CMK (cell line): ENCODE measurements around the gene MYT1.

Experiments used
- DNase-seq: peaks from one replicate; pipeline ENCODE4 v3.0.0-alpha.2; 2010; ENCODE audit warnings: low read depth

The MYT1 gene

DNA sequence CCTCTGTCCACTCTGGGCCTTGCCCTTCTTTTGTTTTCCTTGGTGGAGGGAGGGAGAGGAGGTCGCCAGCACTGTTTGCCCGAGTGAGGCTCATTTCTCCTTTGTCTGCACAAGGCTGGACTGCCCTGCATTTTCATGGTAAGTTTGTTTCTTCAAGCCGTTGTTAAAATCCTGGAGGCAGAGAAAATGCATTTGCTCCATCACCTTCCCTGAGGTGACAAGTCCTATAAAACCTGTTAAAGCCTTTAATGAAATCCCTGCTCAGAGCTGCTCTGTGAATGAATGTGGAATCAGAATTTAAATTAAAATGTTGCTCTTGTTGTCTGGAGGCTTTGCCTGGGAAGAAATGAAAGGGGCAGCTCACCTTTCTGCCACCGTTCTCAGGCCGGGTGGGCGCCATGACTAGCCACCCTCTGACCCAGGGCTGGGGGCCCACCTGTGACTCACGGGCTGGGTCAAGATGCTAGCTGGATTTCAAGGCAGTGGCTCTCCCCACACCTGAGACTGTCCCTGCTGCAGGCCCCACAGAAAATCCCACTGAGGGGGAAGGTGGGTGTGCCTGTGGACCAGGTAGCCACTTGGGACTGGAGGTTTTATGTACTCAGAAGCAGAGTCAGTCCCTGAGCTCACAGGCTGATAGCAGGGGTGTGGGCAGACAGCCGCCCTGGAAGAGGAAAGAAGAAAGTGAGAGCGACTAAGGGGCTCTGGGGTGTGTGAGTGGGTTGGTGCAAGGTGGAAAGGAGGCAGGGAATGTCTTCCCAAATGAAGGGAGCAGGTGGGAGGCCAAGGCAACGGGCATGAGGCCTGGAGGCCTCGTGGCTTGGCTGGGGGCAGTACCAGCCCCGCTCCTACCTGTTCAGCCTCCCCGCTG lies 24.0 kb upstream of the MYT1 start:
- DNase-seq: no peak

DNA sequence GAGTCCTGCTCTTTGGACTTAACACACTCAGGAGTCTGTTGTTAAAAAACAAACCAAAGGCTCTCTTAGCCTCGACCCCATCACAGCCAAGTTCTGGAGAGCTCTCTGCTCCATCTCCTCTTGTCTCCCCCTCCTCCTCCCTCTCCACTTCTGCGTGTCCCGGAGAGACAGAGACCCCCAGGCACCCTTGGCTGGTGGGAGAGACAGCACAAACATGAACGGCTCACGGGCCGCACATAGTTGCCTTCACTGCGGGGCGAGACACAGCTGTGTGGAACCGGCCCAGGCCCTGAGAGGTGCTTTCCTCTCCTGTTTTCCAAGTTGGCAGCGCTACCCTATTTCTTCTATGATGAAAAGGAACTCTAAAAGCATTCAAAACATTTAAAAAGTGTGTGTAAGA lies 23.3 kb upstream of the MYT1 start:
- no peak for DNase-seq

DNA sequence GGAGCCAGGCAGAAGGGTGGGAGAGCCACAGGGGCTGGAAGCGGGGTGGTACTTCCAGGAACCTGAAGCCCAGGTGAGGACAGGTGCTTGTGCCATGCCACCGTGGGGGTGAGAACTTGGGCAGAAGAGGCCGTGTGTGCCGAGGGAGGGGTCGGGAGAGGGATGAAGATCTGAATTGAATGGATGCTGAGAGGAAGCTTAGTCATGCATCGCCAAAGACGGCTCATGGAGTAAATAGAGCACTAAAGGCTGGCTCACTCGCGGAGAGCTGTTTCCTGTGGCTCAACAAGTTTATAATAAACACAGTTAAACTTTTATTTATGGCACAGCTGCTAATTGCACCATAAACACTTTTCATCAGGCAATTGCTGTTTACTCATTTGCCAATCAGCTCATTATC lies 21.7 kb upstream of the MYT1 start:
- no peak for DNase-seq

DNA sequence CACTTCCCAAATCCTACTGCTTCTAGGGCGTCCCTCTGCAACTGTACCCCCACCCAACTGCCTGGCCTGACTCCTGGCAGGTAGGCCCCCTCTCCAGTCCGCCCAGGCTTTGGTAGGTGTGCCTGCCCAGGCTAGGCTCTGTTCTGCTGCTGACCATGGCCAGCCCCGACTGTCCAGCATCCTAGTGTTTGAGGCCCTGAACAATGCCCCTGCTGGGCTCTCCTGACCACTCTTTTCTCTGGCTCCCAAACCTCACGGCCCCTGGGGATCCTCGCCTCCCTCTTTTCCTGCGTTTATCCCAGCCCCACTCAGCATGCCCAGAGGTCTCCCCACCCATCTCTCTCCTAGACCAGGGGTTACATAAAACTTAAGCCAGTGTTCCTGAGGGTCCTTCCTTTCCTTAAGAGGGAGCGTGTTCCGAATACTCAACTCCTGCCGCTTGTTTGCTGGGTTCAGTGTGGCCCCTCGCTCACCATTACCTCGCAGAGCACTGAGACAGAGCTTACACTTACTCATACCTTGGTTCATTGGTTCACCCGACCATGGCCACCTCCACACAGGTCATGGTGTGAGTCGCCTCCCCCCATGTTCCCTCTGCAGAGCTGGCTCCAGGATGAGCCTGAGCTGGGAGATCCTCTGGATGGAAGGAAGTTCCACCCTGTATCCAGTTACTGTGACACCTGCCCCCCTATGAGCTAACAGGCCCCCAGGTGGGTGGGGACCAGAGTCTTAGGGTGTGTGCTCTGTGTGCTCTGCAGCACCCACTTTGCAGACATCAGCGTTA lies 21.0 kb upstream of the MYT1 start:
- no peak for DNase-seq

DNA sequence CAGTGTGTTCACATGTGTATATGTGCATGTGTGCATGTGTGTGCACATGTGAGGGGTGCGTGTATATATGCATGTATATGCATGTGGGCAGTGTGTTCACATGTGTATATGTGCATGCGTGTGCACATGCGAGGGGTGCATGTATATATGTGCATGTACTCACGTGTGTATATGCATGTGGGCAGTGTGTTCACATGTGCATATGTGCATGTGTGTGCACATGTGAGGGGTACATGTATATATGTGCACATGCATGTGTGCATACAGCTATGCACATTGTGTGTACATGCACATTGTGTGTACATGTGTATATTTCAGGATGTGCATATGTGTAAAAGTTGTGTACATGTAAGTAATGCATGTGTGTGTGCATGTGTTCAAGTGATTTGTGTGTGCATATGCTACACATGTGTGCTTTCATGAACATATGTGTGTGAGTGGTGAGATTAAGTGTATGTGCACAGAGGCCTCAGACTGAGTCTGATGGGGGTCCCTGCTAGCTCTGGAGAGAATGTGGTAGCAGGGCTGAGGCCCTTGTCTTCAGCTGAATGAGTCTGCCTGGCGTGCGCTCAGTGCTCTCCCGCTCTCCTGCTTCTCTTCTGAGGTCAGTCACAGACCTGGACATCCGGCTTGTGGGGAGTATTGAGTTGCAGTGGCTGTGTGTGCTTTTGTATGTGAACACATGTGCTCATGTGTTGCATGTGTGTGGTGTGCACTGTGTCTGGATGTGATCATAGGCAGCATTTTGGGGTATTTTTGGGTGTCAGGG lies 19.9 kb upstream of the MYT1 start:
- no peak for DNase-seq

DNA sequence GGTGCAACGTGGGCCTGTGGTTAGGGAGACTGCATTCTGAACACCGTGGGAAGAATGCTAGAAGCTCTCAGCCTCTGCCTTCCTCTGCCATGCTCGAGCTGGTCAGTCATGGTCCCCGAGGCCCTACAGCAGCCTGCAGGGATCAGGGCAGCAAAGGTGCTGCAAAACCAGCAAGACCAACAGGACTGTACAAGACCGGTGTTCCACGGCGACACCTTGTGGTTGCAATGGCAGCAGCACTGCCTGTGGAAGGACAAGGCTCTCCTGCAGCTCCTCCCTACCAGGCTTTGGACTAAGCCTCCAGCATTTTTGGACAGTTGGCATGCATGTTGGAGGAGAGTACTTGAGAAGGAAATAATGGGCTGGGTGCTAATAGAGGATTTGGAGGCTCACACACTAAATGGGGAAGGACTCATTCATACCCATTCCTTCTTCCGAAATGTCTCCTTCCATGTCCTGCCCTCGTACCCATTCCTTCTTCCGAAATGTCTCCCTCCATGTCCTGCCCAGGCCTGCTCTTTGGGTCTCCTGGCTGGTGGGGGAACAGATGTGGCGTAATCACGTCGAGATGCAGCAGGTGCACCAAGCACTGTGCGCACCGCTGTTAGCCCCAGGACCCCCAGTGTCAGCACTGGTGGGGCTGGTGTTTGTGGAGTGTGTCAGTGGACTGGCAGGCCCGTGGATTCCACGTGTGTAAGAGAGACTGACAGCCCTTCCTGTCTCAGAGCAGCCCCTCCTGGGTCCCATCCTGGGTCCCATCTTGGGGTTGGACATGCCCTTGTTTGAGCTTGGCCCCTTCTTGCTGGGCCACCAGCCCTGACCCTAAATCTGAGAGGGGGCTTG lies 18.6 kb upstream of the MYT1 start:
- peak; percentile 12 for DNase-seq

DNA sequence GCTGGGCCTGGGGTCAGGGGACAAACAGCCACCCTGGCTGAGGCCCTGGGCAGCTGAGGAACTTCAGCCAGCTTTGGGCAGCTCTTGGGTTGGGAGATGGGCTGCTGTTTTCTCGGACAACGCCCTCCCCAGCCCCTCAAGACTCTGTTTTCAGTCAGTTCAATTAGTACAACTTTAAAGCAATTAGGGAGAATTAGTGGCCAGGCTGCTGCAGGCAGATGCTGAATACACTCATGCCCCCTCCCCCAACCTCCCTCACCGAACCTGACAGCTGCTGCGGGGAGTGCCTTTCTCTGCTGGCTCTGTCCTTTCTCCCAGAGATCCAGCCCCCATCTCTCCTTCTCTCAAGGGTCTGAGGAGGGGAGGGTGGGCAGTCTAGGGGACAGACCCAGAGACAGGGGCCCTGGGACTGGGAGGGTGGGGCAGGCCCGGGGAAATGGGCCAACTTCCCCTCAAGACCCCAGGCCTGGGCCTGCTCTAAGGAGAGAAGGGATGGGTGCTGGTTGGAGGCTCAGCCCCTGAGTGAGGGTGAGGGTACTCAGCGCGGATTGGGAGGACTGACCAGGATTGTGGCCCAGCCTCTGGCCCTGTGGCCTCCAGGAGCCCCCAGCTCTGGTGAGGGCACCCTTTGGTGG lies 17.8 kb upstream of the MYT1 start:
- no peak for DNase-seq

DNA sequence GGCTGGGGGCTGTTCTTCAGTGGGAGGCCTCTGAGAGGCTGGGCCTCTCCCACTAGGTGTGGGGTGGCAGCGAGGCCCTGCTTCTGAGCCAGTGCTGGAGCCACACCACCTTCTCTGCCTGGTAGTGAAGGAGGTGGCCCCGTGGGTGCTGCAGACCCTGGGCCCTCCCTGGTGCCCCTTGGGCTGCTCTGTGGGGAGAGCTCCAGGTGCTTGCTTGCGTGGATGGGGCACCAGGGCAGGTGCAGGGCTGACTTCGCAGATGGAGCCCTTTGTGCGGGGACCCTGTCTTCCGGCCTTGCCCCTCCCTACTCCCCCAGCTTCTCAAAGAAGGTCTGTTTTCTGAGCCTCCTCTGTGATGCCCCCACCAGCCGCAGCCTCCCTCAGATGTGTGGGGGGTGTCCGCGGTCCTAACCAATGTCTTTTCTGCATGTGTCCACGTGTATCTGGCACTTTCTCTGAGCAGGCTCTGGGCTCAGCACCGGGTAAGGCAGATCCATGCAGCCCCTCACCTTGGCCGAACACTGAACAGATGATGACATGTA lies 17.2 kb upstream of the MYT1 start:
- no peak for DNase-seq

DNA sequence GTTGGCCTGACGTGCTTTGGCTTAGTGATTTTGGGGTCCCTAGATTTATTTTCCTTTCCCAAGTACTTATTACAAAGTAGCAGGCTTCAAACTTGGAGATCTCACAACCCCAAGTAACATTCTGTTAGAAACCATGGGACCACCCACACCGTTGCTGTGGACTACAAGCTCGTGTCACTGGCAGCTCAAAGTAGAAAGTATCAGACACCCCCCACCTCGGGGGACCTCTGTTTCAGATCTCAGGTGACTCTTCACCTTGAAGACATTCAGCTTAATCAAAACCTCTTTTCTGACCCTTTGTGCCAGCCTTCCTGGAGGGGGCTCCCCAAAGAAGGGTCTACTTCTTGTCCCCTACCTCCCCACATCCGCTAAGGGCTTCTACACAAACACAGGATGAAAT lies 15.7 kb upstream of the MYT1 start:
- DNase-seq: no peak

DNA sequence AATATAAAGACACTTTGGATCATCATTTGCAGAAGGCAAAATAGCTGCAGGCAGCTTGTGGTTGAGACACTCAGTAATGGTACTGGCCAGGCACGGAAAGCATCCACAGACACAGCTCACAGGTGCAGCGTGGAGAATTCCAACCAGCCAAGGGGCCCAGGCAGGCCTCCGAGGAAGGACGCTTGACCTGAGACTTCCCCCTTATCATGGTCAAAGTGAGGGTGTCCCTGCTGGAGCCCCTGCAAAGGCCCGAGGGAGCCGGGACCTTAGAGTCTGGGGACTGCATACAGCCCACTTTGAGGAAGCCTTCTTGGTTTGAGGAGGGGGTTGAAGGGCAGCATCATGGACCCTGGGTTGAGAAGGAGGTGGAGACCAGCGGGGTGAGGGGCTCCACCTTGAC lies 15.1 kb upstream of the MYT1 start:
- DNase-seq: no peak

DNA sequence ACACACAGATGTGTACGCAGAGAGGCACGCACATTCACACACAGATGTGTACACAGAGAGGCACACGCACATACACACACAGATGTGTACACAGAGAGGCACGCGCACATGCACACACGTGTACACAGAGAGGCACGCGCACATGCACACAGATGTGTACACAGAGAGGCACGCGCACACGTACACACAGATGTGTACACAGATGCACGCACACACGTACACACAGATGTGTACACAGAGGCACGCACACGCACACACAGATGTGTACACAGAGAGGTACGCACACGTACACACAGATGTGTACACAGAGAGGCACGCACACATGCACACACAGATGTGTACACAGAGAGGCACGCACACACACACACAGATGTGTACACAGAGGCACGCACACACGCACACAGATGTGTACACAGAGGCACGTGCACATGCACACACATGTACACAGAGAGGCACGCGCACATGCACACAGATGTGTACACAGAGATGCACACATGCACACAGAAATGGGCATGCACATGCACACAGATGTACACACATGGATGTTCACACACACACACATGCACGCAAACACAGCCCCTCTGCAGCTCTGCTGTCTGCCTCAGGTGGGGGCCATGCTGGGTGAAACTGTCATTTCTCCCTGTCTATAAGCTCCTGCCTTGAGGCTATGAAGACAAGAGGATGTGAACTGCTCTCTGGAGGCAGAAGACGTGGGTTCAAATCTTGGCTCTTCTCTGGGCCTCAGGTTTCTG lies 14.3 kb upstream of the MYT1 start:
- no peak for DNase-seq

DNA sequence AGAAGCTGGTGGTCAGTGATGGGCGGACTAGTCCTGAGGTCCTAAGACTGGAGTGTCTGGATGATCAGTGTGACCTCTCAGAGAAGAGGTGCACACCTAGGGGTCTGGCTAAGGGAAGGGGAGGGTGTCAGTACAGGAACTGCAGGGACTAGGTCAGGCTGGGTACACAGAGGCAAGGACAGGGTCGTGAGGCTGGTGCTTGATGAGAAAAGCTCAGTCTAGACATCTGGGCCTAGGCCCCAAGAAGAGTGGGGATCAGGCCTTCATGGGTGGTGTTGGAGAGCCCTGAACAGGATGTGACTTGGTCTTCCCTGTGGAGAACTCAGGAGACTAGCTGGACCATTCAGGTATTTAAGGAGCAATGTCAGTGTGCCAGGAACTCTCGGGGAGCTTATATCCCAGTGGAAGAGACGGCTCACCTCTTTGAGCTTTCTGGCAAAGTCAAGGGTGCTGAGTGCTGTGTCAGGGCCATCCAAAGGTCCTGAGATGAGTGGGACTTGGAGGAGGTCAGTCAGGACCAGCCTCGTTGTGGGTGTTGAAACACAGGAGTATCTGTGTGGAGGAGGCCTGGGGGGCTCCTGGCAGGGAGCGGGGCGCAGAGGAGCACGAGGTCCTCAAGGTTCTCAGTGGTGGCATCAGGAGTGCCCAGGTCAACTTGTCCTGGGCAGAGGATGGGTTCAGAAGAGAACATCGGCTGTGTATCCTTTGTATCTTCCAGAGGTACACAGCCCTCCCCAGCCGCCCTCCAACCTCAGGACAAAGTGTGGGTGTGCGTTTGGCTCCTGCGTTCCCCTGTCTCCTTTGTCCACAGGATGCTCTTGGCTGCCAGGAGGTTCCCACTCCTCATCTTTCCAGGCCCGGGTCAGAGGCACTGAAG lies 13.3 kb upstream of the MYT1 start:
- DNase-seq: no peak

DNA sequence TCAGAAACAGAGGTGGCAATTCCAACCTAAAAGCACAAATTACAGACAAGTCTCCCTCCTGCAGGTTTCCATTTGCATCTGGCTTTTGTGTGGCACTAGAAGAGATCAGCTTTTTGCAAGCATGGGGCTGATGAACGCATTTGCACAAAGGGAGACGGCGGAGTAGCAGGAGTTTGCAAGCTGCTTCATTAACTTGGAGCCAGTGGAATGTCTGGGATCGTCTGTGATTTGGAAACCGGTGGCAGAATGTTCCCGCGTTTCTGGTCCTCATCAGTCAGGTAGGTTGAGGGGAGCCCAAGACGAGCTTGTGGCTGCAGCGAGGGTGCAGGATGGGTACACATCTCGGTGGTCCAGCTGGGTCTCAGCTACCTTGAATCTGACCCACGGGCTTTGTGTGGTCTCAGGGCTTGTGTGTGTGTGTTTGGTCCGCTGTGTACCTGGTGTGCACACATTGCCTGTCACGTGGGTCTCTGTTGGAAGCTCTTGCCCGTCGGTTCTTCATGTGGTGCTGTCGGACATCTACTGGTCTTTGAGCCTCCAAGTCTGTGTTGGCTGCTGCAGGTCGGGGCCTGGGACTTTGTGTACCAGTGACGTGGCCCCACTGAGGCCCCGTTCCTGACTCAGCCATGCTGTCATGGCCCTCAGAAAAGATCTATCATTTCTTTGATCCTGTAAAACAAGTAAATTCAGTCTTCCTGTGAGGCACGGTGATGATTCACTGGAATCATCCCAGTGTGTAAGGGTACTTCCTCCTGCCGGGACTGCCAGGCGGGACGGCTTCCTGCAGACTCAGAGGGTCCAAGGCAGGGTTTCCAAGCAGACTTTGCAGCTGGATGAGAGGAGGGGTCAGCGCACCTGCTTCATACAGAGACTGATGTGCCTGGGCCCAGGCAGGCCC lies 12.4 kb upstream of the MYT1 start:
- no peak for DNase-seq

DNA sequence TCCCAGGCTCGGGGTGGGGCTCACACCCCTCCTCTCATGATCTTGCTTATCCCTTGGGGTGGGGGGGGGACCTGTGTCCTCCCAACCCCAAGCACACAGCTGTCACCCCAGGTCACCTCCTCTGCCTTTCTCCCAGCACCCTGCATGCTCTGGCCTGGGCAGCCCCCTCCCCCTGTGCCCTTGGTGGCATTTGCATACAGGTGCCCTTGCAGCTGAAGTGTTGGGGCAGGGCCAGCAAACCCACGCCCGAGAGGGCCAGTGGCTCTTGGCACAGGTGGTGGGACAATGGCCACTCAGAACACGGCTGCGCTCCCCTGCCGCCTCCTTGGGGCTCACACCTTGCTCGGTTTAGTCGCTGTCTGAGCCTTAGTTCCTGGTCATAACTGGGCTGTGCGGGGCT lies 11.3 kb upstream of the MYT1 start:
- no peak for DNase-seq

DNA sequence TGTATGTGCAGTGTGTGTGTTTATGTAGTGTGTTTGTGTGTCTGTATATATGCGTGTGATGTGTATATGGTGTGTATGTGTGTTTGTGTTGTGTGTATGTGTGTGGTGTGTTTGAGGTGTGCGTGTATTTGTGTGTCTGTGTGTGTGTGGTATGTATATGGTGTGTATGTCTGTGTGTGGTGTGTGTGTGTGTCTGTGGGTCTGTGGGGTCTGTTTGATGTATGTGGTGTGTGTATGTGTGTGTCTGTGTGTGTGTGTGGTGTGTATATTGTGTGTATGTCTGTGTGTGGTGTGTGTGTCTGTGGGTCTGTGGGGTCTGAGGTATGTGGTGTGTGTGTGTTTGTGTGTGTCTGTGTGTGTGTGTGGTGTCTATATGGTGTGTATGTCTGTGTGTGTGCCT lies 10.8 kb upstream of the MYT1 start:
- no peak for DNase-seq

DNA sequence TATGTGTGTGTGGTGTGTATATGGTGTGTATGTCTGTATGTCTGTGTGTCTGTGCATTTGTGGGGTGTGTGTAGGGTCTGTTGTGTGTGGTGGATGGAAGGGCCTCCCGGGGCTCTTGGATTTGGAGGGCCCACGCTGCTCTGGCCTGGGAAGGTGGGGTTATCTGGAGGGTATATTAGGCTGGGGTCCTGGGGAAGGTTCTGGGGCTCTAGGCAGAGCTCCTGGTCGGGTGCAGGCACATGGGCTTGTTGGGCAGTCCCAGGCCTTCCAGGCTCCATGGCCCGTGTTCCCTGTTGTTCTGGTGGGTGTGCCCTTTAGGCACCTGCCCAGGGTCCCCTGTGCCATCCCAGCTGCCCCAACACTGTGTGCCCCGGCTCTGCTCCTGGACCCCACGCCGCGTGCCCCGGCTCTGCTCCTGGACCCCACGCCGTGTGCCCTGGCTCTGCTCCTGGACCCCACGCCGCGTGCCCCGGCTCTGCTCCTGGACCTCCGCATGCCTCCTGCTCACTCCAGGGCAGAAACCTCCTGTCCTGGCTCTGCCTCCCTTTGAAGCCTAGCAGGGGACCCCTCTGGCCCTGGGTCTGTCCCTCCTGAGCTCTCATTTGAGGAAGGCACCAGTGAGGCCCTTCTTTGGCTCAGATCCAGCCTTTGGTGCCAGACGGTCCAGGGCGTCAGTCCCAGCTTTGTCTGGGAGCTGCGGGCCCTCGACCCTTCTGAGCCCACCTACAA lies 10.2 kb upstream of the MYT1 start:
- no peak for DNase-seq

DNA sequence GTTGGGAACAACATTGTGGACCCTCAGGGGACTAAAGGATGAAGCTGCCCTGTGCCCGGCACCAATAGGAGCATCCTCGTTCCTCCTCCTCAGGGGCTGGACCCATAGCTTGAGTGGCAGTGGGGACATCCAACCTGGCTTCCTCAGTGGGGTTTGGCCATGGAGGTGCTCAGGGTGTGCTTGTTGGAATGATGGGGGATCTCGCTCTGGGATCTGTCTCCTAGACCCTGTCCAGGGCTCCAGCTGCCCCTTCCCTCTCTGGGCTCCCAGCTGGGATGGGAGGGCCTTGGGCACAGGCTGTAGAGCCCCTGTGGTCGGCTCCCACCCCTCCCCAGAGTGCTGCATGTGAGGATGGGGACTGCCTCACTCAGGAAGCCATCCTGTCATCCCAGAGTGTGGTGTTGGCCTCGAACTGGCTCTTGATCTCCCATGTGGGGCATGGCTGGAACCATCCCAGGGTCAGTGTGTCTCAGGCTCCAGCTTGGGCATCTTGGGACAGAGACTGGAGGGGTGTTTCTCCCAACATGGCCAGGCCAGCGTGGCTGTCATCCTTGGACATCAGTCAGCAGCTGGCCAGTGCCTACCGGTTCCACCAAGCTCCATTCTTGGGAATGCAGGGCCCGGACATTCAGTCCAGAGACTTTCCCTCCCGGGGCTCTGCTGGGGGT lies 9.5 kb upstream of the MYT1 start:
- no peak for DNase-seq
